Mammary epithelial cell (primary cell): ENCODE measurements around the gene FREY1.

Source experiments
- EZH2 ChIP-seq: IDR thresholded peaks from 2 replicates; pipeline ENCODE4 v1.6.1; 2012; ENCODE audit warnings: low read length, inconsistent platforms, borderline replicate concordance
- TF ChIP-seq, protein P1 (sequence below), 2 donors: IDR thresholded peaks in 1 of 2; conservative IDR thresholded peaks in 1 of 2; 2 replicates each; pipeline ENCODE4 v1.5.1; 2011 to 2012; ENCODE audit warnings: inconsistent platforms in 2 of 2, low read length in 2 of 2, mild to moderate bottlenecking in 2 of 2, control low read depth in 1 of 2, low read depth in 1 of 2; ENCODE audit not compliant: insufficient read depth in 1 of 2; ENCODE audit errors: extremely low read depth in 1 of 2

GRCh38 chr11:45937916-45938315 is 30.8 kb upstream of the FREY1 start:
- TF ChIP-seq, protein P1, sequence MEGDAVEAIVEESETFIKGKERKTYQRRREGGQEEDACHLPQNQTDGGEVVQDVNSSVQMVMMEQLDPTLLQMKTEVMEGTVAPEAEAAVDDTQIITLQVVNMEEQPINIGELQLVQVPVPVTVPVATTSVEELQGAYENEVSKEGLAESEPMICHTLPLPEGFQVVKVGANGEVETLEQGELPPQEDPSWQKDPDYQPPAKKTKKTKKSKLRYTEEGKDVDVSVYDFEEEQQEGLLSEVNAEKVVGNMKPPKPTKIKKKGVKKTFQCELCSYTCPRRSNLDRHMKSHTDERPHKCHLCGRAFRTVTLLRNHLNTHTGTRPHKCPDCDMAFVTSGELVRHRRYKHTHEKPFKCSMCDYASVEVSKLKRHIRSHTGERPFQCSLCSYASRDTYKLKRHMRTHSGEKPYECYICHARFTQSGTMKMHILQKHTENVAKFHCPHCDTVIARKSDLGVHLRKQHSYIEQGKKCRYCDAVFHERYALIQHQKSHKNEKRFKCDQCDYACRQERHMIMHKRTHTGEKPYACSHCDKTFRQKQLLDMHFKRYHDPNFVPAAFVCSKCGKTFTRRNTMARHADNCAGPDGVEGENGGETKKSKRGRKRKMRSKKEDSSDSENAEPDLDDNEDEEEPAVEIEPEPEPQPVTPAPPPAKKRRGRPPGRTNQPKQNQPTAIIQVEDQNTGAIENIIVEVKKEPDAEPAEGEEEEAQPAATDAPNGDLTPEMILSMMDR (conservative IDR thresholded peaks at IDR 0.05 in 1 of 2, IDR thresholded peaks at IDR 0.05 in 1 of 2; ENCODE audit: extremely low read depth in 1 of 2, insufficient read depth in 1 of 2, low read depth in 1 of 2, low read length in 2 of 2) = no peak
- TF ChIP-seq EZH2 = no peak
